Endothelial cell (in vitro differentiated cells): ENCODE results near the gene DNAJC12. TPM values are rescaled to one million over a fixed set of nuclear protein-coding genes. Genes with fewer than 3 reads are reported as not detected.

Experiments
- DNase-seq: peaks from one replicate; pipeline ENCODE4 v3.0.0; 2021; ENCODE audit warnings: low spot score
- H3K27ac Mint-ChIP-seq: one replicate; pipeline ENCODE4 v1.8.0; 2021; ENCODE audit warnings: mixed read lengths, inconsistent platforms; ENCODE audit not compliant: unreplicated experiment
- H3K27me3 Mint-ChIP-seq: one replicate; pipeline ENCODE4 v1.8.0; 2021; ENCODE audit warnings: mild to moderate bottlenecking, moderate library complexity, mixed read lengths, inconsistent platforms; ENCODE audit not compliant: unreplicated experiment
- H3K36me3 Mint-ChIP-seq: one replicate; pipeline ENCODE4 v1.8.0; 2021; ENCODE audit warnings: mild to moderate bottlenecking, low read depth, mixed read lengths, inconsistent platforms; ENCODE audit not compliant: unreplicated experiment
- H3K4me1 Mint-ChIP-seq: one replicate; pipeline ENCODE4 v1.8.0; 2021; ENCODE audit warnings: mild to moderate bottlenecking, mixed read lengths, inconsistent platforms; ENCODE audit not compliant: unreplicated experiment
- H3K4me3 Mint-ChIP-seq: one replicate; pipeline ENCODE4 v1.8.0; 2021; ENCODE audit warnings: mild to moderate bottlenecking, mixed read lengths, inconsistent platforms; ENCODE audit not compliant: unreplicated experiment
- H3K9me3 Mint-ChIP-seq: one replicate; pipeline ENCODE4 v1.8.0; 2021; ENCODE audit warnings: mixed read lengths, inconsistent platforms; ENCODE audit not compliant: unreplicated experiment
- total RNA-seq: library from RNA; stranded (reverse); fragmentation: NEBNext Ultra II Directional; extraction: Animal tissue kit (Norgen Biotek cat#: 25700); gene quantifications from one replicate; pipeline ENCODE4 v1.2.1, GENCODE V29; 2021; ENCODE audit not compliant: unreplicated experiment
- TF ChIP-seq, protein P1 (sequence below): fragments of 200-600 bp; sonication (generic); IDR thresholded peaks from one replicate; pipeline ENCODE4 v1.5.0; 2021; ENCODE audit warnings: antibody characterized with exemption; ENCODE audit not compliant: unreplicated experiment

DNAJC12 gene
- total RNA-seq, 1 donor from 2014 or later: 2.6 TPM

DNA sequence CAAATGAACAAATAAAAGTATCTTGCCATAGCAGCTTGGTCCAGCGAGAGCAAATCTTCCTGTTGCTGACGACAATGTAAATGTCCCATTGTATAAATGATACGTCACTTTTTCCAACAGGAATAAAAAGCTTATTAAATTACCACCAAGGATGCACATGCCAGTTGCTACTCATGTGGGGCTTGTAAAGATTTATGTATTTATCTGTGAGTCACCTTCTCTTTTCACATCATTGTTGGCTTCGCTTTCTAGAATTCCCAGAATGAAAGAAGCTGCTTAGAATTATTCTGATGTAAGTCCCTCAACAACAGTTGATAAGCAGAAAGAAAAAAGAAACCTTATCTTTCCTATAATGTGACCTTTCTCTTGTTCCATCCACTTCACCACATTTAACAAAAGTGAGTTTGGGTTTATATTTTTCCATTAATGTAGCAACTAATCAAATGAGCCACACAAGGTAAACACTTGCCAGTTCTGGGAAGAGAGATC is 22.4 kb downstream of the DNAJC12 start:
- no peak for DNase-seq
- Mint-ChIP-seq H3K4me1 (peaks cover 4% of the 10 kb centered on the region), H3K27me3 (no peaks in the 10 kb centered on the region), H3K9me3 (no peaks in the 10 kb centered on the region), H3K27ac (no peak overlapping the region), H3K4me3 (no peak overlapping the region), H3K36me3 (no peaks in the 10 kb centered on the region)
- TF ChIP-seq, protein P1, sequence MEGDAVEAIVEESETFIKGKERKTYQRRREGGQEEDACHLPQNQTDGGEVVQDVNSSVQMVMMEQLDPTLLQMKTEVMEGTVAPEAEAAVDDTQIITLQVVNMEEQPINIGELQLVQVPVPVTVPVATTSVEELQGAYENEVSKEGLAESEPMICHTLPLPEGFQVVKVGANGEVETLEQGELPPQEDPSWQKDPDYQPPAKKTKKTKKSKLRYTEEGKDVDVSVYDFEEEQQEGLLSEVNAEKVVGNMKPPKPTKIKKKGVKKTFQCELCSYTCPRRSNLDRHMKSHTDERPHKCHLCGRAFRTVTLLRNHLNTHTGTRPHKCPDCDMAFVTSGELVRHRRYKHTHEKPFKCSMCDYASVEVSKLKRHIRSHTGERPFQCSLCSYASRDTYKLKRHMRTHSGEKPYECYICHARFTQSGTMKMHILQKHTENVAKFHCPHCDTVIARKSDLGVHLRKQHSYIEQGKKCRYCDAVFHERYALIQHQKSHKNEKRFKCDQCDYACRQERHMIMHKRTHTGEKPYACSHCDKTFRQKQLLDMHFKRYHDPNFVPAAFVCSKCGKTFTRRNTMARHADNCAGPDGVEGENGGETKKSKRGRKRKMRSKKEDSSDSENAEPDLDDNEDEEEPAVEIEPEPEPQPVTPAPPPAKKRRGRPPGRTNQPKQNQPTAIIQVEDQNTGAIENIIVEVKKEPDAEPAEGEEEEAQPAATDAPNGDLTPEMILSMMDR: no peak

DNA sequence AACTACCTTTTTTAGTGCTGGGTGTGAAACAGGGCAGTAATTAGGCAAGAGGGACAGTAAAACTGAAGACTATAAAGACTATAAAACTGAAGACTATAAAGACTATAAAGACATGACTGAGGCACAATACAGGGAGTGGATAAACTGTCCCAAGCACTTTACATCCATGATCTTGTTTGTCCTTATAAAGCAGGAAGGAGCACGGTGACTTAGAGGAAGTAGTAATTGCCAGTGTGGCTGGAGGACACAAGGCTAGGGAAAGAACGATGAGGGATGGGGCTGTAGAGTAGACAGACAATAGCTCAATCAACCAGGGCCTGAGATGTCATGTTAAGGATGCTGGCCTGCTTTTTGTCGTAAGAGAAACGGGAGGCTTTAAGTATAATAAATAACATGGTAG is 26.0 kb downstream of the DNAJC12 start:
- TF ChIP-seq, protein P1: no peak
- no peak overlapping the region for H3K4me3 Mint-ChIP-seq
- no peak overlapping the region for H3K27ac Mint-ChIP-seq
- H3K36me3 Mint-ChIP-seq: no peaks in the 10 kb centered on the region
- no peaks in the 10 kb centered on the region for H3K9me3 Mint-ChIP-seq
- no peak for DNase-seq
- peaks cover 12% of the 10 kb centered on the region for H3K4me1 Mint-ChIP-seq
- H3K27me3 Mint-ChIP-seq: no peaks in the 10 kb centered on the region

DNA sequence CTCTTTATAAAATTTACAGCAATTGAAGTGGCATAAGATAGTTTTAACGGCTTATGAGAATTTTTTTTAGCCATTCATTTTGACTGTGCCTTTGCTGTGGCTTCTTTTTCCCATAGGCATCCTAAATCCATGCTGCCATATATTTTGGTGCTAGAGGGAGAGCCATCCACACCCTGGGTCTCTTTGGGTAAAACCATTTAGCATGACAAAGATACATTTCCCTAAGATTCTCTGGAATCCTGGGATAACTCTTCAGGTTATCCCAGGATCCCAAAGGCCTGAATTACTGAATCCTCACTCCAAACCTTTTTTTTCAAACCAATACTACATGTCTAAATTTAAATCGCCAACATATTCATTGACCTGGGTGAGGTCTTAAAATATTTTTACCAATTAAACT is 28.9 kb downstream of the DNAJC12 start:
- no peak for DNase-seq
- Mint-ChIP-seq H3K27me3 (no peaks in the 10 kb centered on the region), H3K27ac (no peak overlapping the region), H3K4me1 (peaks cover 12% of the 10 kb centered on the region), H3K4me3 (no peak overlapping the region), H3K36me3 (no peaks in the 10 kb centered on the region), H3K9me3 (no peaks in the 10 kb centered on the region)
- TF ChIP-seq, protein P1: no peak

DNA sequence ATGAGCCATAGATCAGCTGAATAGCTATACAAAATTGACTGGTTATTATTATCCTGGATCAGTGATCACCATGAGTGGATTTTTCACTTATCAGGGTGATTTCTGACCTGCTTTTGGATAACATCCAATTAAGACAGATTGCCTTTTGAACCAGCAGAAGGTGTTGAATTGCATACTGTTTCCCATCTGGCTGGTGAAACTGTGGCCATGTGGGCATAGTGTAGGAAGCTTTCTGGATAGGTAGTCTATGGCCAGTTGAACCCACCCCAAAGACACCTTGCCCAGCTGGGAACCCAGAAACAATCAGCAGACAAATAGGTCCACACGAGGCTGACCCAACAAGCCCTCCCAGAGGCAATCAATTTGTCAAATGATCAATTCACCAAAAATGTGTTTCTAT is 29.3 kb downstream of the DNAJC12 start:
- TF ChIP-seq, protein P1: no peak
- Mint-ChIP-seq H3K4me3 (no peak overlapping the region), H3K9me3 (no peaks in the 10 kb centered on the region), H3K4me1 (peaks cover 12% of the 10 kb centered on the region), H3K27ac (no peak overlapping the region), H3K36me3 (no peaks in the 10 kb centered on the region), H3K27me3 (no peaks in the 10 kb centered on the region)
- no peak for DNase-seq

DNA sequence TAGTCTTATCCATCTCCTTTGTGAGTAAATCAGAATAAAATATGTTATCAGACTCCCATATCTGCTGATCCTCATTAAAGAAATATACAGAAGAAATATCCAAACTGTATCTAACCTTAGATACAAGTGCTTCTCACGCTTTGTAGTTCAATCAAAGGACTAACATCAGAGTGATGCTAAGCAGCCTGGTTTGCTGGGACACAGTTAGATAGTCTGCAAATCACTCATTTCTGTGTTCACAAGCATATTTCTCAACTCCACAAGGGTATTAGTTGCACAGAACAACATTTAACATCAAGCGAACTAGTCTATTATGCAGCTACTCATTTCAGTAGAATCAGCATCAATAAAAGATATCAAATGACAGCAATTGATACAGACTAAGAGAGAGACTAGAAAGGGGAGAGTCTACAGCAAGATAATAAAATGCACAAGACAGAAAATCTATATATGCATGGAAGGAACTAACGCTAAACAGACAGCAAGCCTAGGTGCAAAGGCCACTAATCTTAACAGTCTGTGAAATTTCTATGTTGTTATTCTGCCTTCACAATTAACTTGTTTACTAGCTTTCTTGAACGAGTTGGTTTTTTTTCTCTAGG is 30.0 kb downstream of the DNAJC12 start:
- no peak overlapping the region for H3K27ac Mint-ChIP-seq
- no peaks in the 10 kb centered on the region for H3K36me3 Mint-ChIP-seq
- H3K27me3 Mint-ChIP-seq: no peaks in the 10 kb centered on the region
- H3K4me1 Mint-ChIP-seq: peaks cover 12% of the 10 kb centered on the region
- no peak for DNase-seq
- no peaks in the 10 kb centered on the region for H3K9me3 Mint-ChIP-seq
- TF ChIP-seq, protein P1: no peak
- H3K4me3 Mint-ChIP-seq: no peak overlapping the region
